AG09309 (cell line): Measurements from ENCODE around the gene ZNF587B.
A peak's percentile ranks its signal among the peaks of the same experiment; 100 is the strongest.
"Not testable (repeated sequence)": the region's sequence is repeated elsewhere in the genome, so short reads cannot be mapped to it uniquely, and the experiment has no call there.

Source experiments
- DNase-seq: peaks from one replicate; pipeline ENCODE4 v3.0.0-alpha.2; 2010; ENCODE audit warnings: low read depth
- H3K4me3 ChIP-seq: 2 replicates; pipeline ENCODE4 v1.5.1; 2011; ENCODE audit warnings: mild to moderate bottlenecking, low read depth, low read length, moderate library complexity; ENCODE audit not compliant: control insufficient read depth
- TF ChIP-seq, protein P1 (sequence below): IDR thresholded peaks from 2 replicates; pipeline ENCODE4 v1.5.1; 2011; ENCODE audit warnings: mild to moderate bottlenecking, low read depth, low read length, inconsistent platforms; ENCODE audit not compliant: insufficient read depth, control insufficient read depth; ENCODE audit errors: missing control alignments

Gene ZNF587B

DNA sequence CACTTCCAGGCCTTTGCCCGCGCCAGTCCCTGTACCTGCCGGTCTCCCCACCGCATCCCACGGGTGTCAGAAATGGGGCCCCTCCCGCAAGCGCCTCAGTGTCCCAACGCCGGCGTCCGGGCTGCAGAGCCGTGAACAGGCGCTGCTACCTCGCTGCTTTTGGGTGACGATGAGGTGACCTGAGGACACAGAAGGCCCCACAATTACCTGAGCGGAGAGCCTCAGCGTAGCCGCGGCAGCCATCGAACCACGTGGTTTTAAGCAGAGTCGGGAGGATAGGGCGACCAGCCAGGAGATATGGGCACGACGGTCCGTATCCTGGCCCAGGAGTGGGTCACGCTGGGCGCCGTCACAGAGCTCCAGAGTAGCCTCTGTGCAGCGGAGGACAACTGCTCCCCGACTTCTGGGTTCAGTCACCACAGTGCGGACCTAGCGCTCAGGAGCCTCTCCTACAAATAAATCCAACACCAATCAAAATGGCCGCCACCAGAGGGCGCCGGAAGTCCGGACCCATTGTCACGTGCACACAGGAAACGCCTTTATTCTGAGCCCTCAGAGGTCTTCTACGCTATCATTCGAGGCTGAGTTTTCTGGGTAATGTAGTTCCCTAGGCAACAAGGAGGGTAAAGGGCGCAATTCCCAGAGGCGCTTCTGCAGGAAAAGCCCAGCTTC lies 58.6 kb downstream of the ZNF587B start, which contains the start of gene ZNF814:
TSS of gene ZNF814 (minus strand) at position 478 of the 672 bp plus-strand sequence. CDS start at position 243, 235 bp downstream.
- DNase-seq, result peak; percentile 29
- peak within 1 kb of the TSS; percentile 63 for H3K4me3 ChIP-seq
- TF ChIP-seq, protein P1, sequence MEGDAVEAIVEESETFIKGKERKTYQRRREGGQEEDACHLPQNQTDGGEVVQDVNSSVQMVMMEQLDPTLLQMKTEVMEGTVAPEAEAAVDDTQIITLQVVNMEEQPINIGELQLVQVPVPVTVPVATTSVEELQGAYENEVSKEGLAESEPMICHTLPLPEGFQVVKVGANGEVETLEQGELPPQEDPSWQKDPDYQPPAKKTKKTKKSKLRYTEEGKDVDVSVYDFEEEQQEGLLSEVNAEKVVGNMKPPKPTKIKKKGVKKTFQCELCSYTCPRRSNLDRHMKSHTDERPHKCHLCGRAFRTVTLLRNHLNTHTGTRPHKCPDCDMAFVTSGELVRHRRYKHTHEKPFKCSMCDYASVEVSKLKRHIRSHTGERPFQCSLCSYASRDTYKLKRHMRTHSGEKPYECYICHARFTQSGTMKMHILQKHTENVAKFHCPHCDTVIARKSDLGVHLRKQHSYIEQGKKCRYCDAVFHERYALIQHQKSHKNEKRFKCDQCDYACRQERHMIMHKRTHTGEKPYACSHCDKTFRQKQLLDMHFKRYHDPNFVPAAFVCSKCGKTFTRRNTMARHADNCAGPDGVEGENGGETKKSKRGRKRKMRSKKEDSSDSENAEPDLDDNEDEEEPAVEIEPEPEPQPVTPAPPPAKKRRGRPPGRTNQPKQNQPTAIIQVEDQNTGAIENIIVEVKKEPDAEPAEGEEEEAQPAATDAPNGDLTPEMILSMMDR, result peak; percentile 38

- DNase-seq, result peak; percentile 24
Observed at GRCh38 chr19:57890706-57891105, 60.6 kb downstream of the ZNF587B start.

More at GRCh38 chr19:57890706-57891105, 60.6 kb downstream of the ZNF587B start:
- H3K4me3 ChIP-seq, result not testable (repeated sequence)
